B cell (primary cell): ENCODE measurements around the gene BLOC1S1. TPM values are rescaled to one million over a fixed set of nuclear protein-coding genes. Genes with fewer than 3 reads are reported as not detected.

Experiments
- ATAC-seq: fragments of 200-7000 bp; cut with Tn5 transposase; one replicate; pipeline ENCODE4 v1.10.0; 2021; ENCODE audit warnings: low read depth, mild to moderate bottlenecking, moderate number of reproducible peaks, moderate library complexity
- CTCF ChIA-PET: fragments of 350-600 bp; sonication (Branson Sonifier 250); formaldehyde crosslinking; loops from one replicate; lab custom pipeline; 2021; ENCODE audit warnings: antibody characterized with exemption, inconsistent platforms; lab: Charles Lee
- POLR2A ChIA-PET: fragments of 350-600 bp; sonication (Branson Sonifier 250); formaldehyde crosslinking; loops from one replicate; lab custom pipeline; 2021; ENCODE audit warnings: antibody characterized with exemption; lab: Charles Lee
- DNase-seq: peaks from one replicate; pipeline ENCODE4 v3.0.0; 2013
- H2AFZ ChIP-seq: 2 replicates; pipeline ENCODE4 v1.6.1; 2012; ENCODE audit warnings: mild to moderate bottlenecking, low read depth, low read length; ENCODE audit not compliant: insufficient read depth, poor library complexity, severe bottlenecking
- H3K27ac ChIP-seq, 2 donors: 1 replicate in 1 of 2; 2 replicates in 1 of 2; pipeline ENCODE4 v1.5.1; 2012 to 2013; ENCODE audit warnings: low read length in 2 of 2, mild to moderate bottlenecking in 2 of 2, moderate library complexity in 1 of 2
- H3K27me3 ChIP-seq, 4 experiments: fragments of 200-600 bp in 1 of 4; sonication (generic) in 1 of 4; replicated peaks in 1 of 4; 1 replicate in 2 of 4; 2 replicates in 2 of 4; pipeline versions ENCODE4 v1.6.1 to v1.7.0; 2013 to 2016; ENCODE audit warnings: low read length in 3 of 4, mild to moderate bottlenecking in 2 of 4, mixed read lengths in 1 of 4, moderate library complexity in 1 of 4; ENCODE audit not compliant: insufficient read depth in 4 of 4, control insufficient read depth in 3 of 4; ENCODE audit errors: control extremely low read depth in 1 of 4
- H3K36me3 ChIP-seq, 2 experiments: replicated peaks in 1 of 2; 1 replicate in 1 of 2; 2 replicates in 1 of 2; pipeline versions ENCODE4 v1.6.1 to v1.7.1; 2013; ENCODE audit warnings: low read length in 1 of 2; ENCODE audit not compliant: insufficient read depth in 2 of 2, control insufficient read depth in 1 of 2; ENCODE audit errors: control extremely low read depth in 1 of 2, extremely low read depth in 1 of 2
- H3K4me1 ChIP-seq, 2 donors: fragments of 200-600 bp in 1 of 2; sonication (generic) in 1 of 2; 1 replicate in 1 of 2; 2 replicates in 1 of 2; pipeline versions ENCODE4 v1.5.1 to v1.6.1; 2013 to 2017; ENCODE audit warnings: low read length in 2 of 2; ENCODE audit not compliant: control insufficient read depth in 2 of 2, insufficient read depth in 2 of 2
- H3K4me2 ChIP-seq: replicated peaks from 2 replicates; pipeline ENCODE3; 2012; ENCODE audit warnings: mild to moderate bottlenecking, low read depth, low read length; ENCODE audit not compliant: poor library complexity, severe bottlenecking
- H3K4me3 ChIP-seq, 5 experiments: fragments of 200-600 bp in 1 of 5; sonication (generic) in 1 of 5; 1 replicate in 3 of 5; 2 replicates in 2 of 5; pipeline versions ENCODE4 v1.5.1 to v1.7.0; 2011 to 2016; ENCODE audit warnings: low read length in 4 of 5, mild to moderate bottlenecking in 4 of 5, low read depth in 2 of 5, control low read depth in 1 of 5, moderate library complexity in 1 of 5; ENCODE audit not compliant: insufficient read depth in 1 of 5; ENCODE audit errors: control extremely low read depth in 1 of 5, extremely low read depth in 1 of 5
- H3K79me2 ChIP-seq: fragments of 200-600 bp; sonication (generic); one replicate; pipeline ENCODE4 v1.6.0; 2016; ENCODE audit warnings: low read length; ENCODE audit not compliant: control insufficient read depth, insufficient read depth
- H3K9ac ChIP-seq: fragments of 200-600 bp; sonication (generic); 2 replicates; pipeline ENCODE4 v1.6.1; 2017; ENCODE audit warnings: mild to moderate bottlenecking, low read length, moderate library complexity
- H3K9me3 ChIP-seq, 3 donors: one replicate each; pipeline versions ENCODE4 v1.6.1 to v1.7.1; 2013; ENCODE audit warnings: low read length in 2 of 3; ENCODE audit not compliant: control insufficient read depth in 2 of 3, insufficient read depth in 1 of 3; ENCODE audit errors: control extremely low read depth in 1 of 3
- H4K20me1 ChIP-seq: 2 replicates; pipeline ENCODE4 v1.6.0; 2012; ENCODE audit warnings: mild to moderate bottlenecking, low read length; ENCODE audit not compliant: insufficient read depth, control insufficient read depth, poor library complexity, severe bottlenecking
- H3K27ac Mint-ChIP-seq: one replicate; pipeline ENCODE4 v1.8.0; 2021; ENCODE audit warnings: mixed read lengths
- H3K27me3 Mint-ChIP-seq: one replicate; pipeline ENCODE4 v1.8.0; 2021; ENCODE audit warnings: mixed read lengths
- H3K4me1 Mint-ChIP-seq: one replicate; pipeline ENCODE4 v1.8.0; 2021; ENCODE audit warnings: mixed read lengths
- H3K4me3 Mint-ChIP-seq: one replicate; pipeline ENCODE4 v1.8.0; 2021; ENCODE audit warnings: mixed read lengths
- H3K9me3 Mint-ChIP-seq: one replicate; pipeline ENCODE4 v1.8.0; 2022; ENCODE audit warnings: mixed read lengths; ENCODE audit not compliant: insufficient read depth
- EZH2 ChIP-seq: IDR thresholded peaks from 2 replicates; pipeline ENCODE4 v1.6.1; 2012; ENCODE audit warnings: borderline replicate concordance, low read depth, mild to moderate bottlenecking, moderate library complexity, low read length; ENCODE audit not compliant: insufficient read depth, poor library complexity, severe bottlenecking
- WGBS: methylation state at CpG from one replicate; pipeline ENCODE4 v1.1.5; 2013; ENCODE audit warnings: missing lambda C conversion rate; ENCODE audit not compliant: insufficient coverage; 5-methylcytosine and 5-hydroxymethylcytosine counted together
- intact Hi-C: fragments of 100-400 bp; cut with micrococcal nuclease; formaldehyde crosslinking; loops from one replicate; pipeline ENCODE4 v1.10.0; 2022
- polyA plus RNA-seq: library from polyadenylated mRNA; depleted of rRNA; stranded (reverse); fragments of >200 nt; gene quantifications from 2 replicates; pipeline ENCODE4 v1.2.3, GENCODE V29; 2012
- total RNA-seq, 2 donors: library from RNA; stranded (reverse); fragments of 120-200 nt in 1 of 2; gene quantifications; 1 replicate in 1 of 2; 2 replicates in 1 of 2; pipeline versions ENCODE4 v1.2.3 to v1.2.4, GENCODE V29; 2013 to 2022
- TF ChIP-seq, protein P1 (sequence below): fragments of 200-600 bp; IDR thresholded peaks from one replicate; pipeline ENCODE4 v1.8.0; 2022; ENCODE audit warnings: antibody characterized with exemption, mild to moderate bottlenecking

The BLOC1S1 gene
- total and polyA plus RNA-seq, 2 donors (not counting 1 experiment from before 2014, with no cell fraction given): 71.1 to 229 TPM

DNA sequence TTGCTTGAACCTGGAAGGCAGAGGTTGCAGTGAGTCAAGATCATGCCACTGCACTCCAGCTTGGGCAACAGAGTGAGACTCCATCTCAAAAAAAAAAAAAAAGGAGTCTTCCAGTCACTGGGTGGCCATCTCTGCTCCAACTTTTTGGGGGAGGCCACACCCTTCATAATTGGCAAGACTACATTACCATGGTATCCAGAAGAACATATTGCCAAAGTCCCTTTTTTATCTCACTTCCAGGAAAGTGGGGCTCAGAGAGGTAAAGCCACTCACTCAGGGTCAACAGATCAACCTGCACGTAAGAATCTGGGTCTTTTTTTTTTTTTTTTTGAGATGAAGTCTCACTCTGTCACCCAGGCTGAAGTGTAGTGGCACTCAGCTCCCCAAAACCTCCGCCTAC is 18.0 kb downstream of the BLOC1S1 start:
- Histone ChIP-seq H3K79me2 (no peaks in the 10 kb centered on the region), H3K27me3 (no peaks in the 10 kb centered on the region), H3K4me2 (no peak overlapping the region), H3K9me3 (no peaks in the 10 kb centered on the region), H3K4me3 (no peak overlapping the region), H2AFZ (no peak overlapping the region), H3K9ac (no peak overlapping the region), H3K27ac (no peak overlapping the region), H3K4me1 (peaks cover 22 to 28% of the 10 kb centered on the region in 2 donors), H3K36me3 (no peaks in the 10 kb centered on the region), H4K20me1 (no peaks in the 10 kb centered on the region)
- Mint-ChIP-seq H3K27ac (no peak overlapping the region), H3K4me1 (peaks cover 27% of the 10 kb centered on the region), H3K4me3 (no peak overlapping the region), H3K27me3 (no peaks in the 10 kb centered on the region), H3K9me3 (no peaks in the 10 kb centered on the region)
- intact Hi-C loops: no loop called here
- WGBS: 100% methylated on average over 2 of the region's 2 CpGs
- ChIA-PET CTCF (interaction anchor here (6.5 to 8.1 kb wide), 2 partner anchors 13 to 77 kb away, joined by 46 to 147 read pairs; partner anchors contain the start of genes BLOC1S1 and RDH5), POLR2A (interaction anchor here (0.6 kb wide), 1 partner anchor 1991 kb away, joined by 5 read pairs; no protein-coding TSS in a partner anchor)
- TF ChIP-seq EZH2: no peak
- TF ChIP-seq, protein P1, sequence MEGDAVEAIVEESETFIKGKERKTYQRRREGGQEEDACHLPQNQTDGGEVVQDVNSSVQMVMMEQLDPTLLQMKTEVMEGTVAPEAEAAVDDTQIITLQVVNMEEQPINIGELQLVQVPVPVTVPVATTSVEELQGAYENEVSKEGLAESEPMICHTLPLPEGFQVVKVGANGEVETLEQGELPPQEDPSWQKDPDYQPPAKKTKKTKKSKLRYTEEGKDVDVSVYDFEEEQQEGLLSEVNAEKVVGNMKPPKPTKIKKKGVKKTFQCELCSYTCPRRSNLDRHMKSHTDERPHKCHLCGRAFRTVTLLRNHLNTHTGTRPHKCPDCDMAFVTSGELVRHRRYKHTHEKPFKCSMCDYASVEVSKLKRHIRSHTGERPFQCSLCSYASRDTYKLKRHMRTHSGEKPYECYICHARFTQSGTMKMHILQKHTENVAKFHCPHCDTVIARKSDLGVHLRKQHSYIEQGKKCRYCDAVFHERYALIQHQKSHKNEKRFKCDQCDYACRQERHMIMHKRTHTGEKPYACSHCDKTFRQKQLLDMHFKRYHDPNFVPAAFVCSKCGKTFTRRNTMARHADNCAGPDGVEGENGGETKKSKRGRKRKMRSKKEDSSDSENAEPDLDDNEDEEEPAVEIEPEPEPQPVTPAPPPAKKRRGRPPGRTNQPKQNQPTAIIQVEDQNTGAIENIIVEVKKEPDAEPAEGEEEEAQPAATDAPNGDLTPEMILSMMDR: no peak
- ATAC-seq (no peak), DNase-seq (no peak)

DNA sequence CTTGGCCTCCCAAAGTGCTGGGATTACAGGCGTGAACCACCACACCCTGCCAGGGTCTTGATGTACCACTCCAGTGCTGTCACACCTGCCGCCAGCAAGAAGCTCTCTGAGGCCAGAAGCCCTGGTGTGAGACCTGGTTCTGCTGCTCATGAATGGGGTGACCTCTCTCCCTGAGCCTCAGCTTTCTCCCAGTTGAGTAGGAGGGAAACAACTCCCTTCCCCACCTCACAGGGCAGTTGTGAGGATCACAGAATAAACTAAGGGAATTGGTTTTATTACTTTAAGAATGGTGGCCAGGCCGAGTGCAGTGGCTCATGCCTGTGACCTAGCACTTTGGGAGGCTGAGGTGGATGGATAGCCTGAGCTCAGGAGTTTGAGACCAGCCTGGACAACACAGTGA is 18.7 kb downstream of the BLOC1S1 start:
- ChIA-PET POLR2A (interaction anchor here (0.6 to 1.4 kb wide), 2 partner anchors 10 to 1990 kb away, joined by 5 read pairs; no protein-coding TSS in a partner anchor), CTCF (interaction anchor here (1.2 to 8.1 kb wide), 4 partner anchors 10 to 77 kb away, joined by 3 to 147 read pairs (median 24); partner anchors contain the start of genes BLOC1S1 and RDH5)
- Mint-ChIP-seq H3K27me3 (no peaks in the 10 kb centered on the region), H3K9me3 (no peaks in the 10 kb centered on the region), H3K4me1 (peaks cover 26% of the 10 kb centered on the region), H3K4me3 (no peak overlapping the region), H3K27ac (no peak overlapping the region)
- DNase-seq: no peak
- H3K4me2 ChIP-seq: no peak overlapping the region
- no peak overlapping the region for H2AFZ ChIP-seq
- no peak for ATAC-seq
- H3K9ac ChIP-seq: no peak overlapping the region
- no peaks in the 10 kb centered on the region for H4K20me1 ChIP-seq
- no peak overlapping the region for H3K4me3 ChIP-seq
- no peak overlapping the region for H3K27ac ChIP-seq
- intact Hi-C loops: no loop called here
- 100% methylated on average over 2 of the region's 3 CpGs for WGBS
- peaks cover 21 to 24% of the 10 kb centered on the region in 2 donors for H3K4me1 ChIP-seq
- H3K9me3 ChIP-seq: no peaks in the 10 kb centered on the region
- H3K36me3 ChIP-seq: no peaks in the 10 kb centered on the region
- no peak for TF ChIP-seq EZH2
- TF ChIP-seq, protein P1: no peak
- no peaks in the 10 kb centered on the region for H3K27me3 ChIP-seq
- H3K79me2 ChIP-seq: no peaks in the 10 kb centered on the region
